NAMALWA (cell line): ENCODE results near the gene ATG7.
A peak's percentile ranks its signal among the peaks of the same experiment; 100 is the strongest.

Experiments used
- DNase-seq: peaks from one replicate; pipeline ENCODE4 v3.0.0-alpha.2; 2015; ENCODE audit warnings: low spot score

Gene ATG7

GRCh38 chr3:11554666-11555065 is 282.5 kb downstream of the ATG7 start:
- no peak for DNase-seq

GRCh38 chr3:11555211-11555782 is 283.1 kb downstream of the ATG7 start:
- no peak for DNase-seq

- DNase-seq = no peak
Observed at GRCh38 chr3:11555881-11556633, 283.9 kb downstream of the ATG7 start.

- DNase-seq = no peak
Observed at GRCh38 chr3:11556851-11557644, 284.9 kb downstream of the ATG7 start.

GRCh38 chr3:11558002-11558401 is 285.8 kb downstream of the ATG7 start:
- DNase-seq = no peak

GRCh38 chr3:11558411-11558903 is 286.3 kb downstream of the ATG7 start:
- no peak for DNase-seq

- DNase-seq = no peak
Observed at GRCh38 chr3:11558918-11559815, 287.0 kb downstream of the ATG7 start.

GRCh38 chr3:11559816-11560633 is 287.8 kb downstream of the ATG7 start:
- no peak for DNase-seq

- no peak for DNase-seq
Observed at GRCh38 chr3:11560746-11561145, 288.5 kb downstream of the ATG7 start.

- no peak for DNase-seq
Observed at GRCh38 chr3:11562277-11562881, 290.2 kb downstream of the ATG7 start.

GRCh38 chr3:11563159-11563864 is 291.1 kb downstream of the ATG7 start:
- no peak for DNase-seq

GRCh38 chr3:11563865-11564185 is 291.6 kb downstream of the ATG7 start:
- DNase-seq = no peak

GRCh38 chr3:11564577-11565001 is 292.4 kb downstream of the ATG7 start:
- DNase-seq = no peak

- no peak for DNase-seq
Observed at GRCh38 chr3:11565072-11565471, 292.9 kb downstream of the ATG7 start.

GRCh38 chr3:11565492-11565891 is 293.3 kb downstream of the ATG7 start:
- DNase-seq = no peak

- no peak for DNase-seq
Observed at GRCh38 chr3:11565932-11566331, 293.7 kb downstream of the ATG7 start.

- no peak for DNase-seq
Observed at GRCh38 chr3:11566478-11566877, 294.3 kb downstream of the ATG7 start.

GRCh38 chr3:11566916-11567315 is 294.7 kb downstream of the ATG7 start:
- peak; percentile 18 for DNase-seq

GRCh38 chr3:11567516-11568467 is 295.6 kb downstream of the ATG7 start:
- no peak for DNase-seq
